VCaP (cell line): Measurements from ENCODE around the gene MRPS24.

Source experiments
- H3K27ac ChIP-seq: fragments of 450-650 bp; 2 replicates; pipeline ENCODE4 v1.5.1; 2017
- CTCF ChIP-seq: fragments of 450-650 bp; conservative IDR thresholded peaks from 2 replicates; pipeline ENCODE4 v1.5.1; 2017; ENCODE audit warnings: mild to moderate bottlenecking, moderate library complexity

MRPS24 gene

GRCh38 chr7:43868181-43868580 is 1.1 kb downstream of the MRPS24 start:
- TF ChIP-seq CTCF, result no peak
- peak overlapping the region; percentile 79 for H3K27ac ChIP-seq

GRCh38 chr7:43865277-43865676 is 4.0 kb downstream of the MRPS24 start:
- TF ChIP-seq CTCF, result no peak
- H3K27ac ChIP-seq, result no peak overlapping the region

GRCh38 chr7:43864126-43864525 is 5.2 kb downstream of the MRPS24 start:
- no peak for TF ChIP-seq CTCF
- no peak overlapping the region for H3K27ac ChIP-seq

- H3K27ac ChIP-seq, result no peak overlapping the region
- no peak for TF ChIP-seq CTCF
These were observed 12.3 kb downstream of the MRPS24 start for GRCh38 chr7:43856996-43857395.

GRCh38 chr7:43856316-43856715 is 13.0 kb downstream of the MRPS24 start:
- TF ChIP-seq CTCF, result no peak
- H3K27ac ChIP-seq, result no peak overlapping the region

GRCh38 chr7:43855176-43855575 is 14.1 kb downstream of the MRPS24 start:
- TF ChIP-seq CTCF, result no peak
- H3K27ac ChIP-seq, result no peak overlapping the region

GRCh38 chr7:43851805-43852204 is 17.5 kb downstream of the MRPS24 start:
- TF ChIP-seq CTCF, result no peak
- no peak overlapping the region for H3K27ac ChIP-seq
